HG02623 (cell line): ENCODE measurements around the gene POGLUT2.

Experiments used
- ATAC-seq: cut with Tn5 transposase; IDR thresholded peaks from one replicate; pipeline ENCODE4 v1.9.1; 2021; ENCODE audit warnings: moderate library complexity; ENCODE audit not compliant: unreplicated experiment

Gene POGLUT2

GRCh38 chr13:102770435-102770834 is 28.3 kb downstream of the POGLUT2 start:
- ATAC-seq: no peak

GRCh38 chr13:102769679-102770078 is 29.1 kb downstream of the POGLUT2 start:
- ATAC-seq: no peak

- ATAC-seq: no peak
Observed at GRCh38 chr13:102768909-102769308, 29.9 kb downstream of the POGLUT2 start.

DNA sequence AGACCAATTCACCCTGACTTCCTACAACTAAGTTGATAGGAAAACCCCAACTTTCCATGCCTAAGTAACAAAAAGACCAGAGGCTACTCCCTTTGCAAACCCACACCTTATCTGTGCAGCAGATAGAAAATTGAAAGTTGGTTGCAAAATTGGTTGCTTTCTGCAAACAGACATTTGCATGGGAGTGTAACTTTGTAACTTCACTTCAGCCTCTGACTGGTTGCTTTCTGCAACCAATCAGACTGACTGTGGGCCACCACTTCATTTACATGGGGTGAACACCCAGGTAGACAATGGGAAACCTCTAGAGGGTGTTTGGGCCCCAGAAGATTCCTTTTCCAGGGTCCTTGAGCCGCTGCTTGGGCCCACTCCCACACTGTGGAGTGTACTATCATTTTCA is 35.0 kb downstream of the POGLUT2 start:
- ATAC-seq: no peak

DNA sequence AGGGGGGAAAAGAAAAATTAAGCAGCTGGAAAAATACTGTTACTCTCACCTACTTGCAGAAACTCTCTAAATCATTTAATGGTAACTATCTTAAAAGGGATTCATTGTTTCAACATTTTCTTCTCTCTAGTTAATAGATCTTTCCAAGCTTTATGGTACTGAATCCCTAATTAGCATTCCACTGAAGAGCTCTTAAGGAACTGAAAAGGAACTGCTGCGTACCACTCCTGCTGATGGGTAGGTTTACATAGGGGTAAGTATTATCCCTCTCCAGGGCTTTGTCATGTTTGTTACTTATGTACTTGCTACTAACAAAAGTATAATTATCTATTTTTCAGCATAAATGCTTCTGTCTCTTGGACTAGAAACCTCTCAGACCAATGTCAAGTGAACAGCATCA is 37.7 kb downstream of the POGLUT2 start:
- ATAC-seq: no peak

- no peak for ATAC-seq
Observed at GRCh38 chr13:102758842-102759241, 39.9 kb downstream of the POGLUT2 start.

GRCh38 chr13:102757006-102757405 is 41.8 kb downstream of the POGLUT2 start:
- ATAC-seq: no peak

GRCh38 chr13:102751886-102752285 is 46.9 kb downstream of the POGLUT2 start:
- no peak for ATAC-seq

DNA sequence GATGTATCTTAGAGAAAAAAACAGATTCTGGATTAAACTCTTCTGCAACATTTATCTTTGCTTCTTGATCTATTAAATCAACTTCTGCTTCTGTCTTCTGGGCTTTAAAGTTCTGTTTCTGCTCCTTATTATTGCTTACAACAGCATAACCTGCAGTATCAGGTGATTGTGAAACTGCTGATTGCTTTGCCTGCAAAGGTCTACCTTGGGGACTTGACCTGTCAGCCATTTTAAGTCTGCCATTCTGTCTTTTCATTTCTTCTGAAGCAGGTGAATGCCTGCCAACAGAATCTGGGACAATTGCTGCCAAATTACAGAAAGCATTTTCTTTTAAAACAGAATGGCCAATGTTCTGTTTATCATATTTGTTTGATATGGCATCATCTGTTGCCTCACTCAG is 56.3 kb downstream of the POGLUT2 start:
- no peak for ATAC-seq

GRCh38 chr13:102742101-102742500 is 56.7 kb downstream of the POGLUT2 start:
- no peak for ATAC-seq
